RPMI8226 (cell line): Measurements from ENCODE around the gene GPR176.
A peak's percentile ranks its signal among the peaks of the same experiment; 100 is the strongest.
"Not testable (repeated sequence)": the region's sequence is repeated elsewhere in the genome, so short reads cannot be mapped to it uniquely, and the experiment has no call there.

Source experiments
- DNase-seq: peaks from one replicate; pipeline ENCODE4 v3.0.0-alpha.2; 2015

GPR176 gene

DNA sequence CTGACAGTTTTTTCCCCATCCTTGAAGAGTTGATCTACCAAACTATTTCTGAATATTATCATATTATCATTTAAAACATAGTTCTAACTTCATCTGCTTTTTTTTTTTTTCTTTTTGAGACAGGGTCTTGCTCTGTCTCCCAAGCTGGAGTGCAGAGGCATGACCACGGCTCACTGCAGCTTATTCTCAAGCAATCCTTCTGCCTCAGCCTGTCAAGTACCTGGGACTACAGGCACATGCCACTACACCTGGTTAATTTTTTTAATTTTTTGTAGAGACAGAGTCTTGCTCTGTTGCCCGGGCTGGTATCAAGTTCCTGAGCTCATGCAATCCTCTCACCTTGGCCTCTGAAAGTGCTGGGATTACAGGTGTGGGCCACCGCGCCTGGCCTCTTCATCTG lies 15.2 kb upstream of the GPR176 start:
- no peak for DNase-seq

DNA sequence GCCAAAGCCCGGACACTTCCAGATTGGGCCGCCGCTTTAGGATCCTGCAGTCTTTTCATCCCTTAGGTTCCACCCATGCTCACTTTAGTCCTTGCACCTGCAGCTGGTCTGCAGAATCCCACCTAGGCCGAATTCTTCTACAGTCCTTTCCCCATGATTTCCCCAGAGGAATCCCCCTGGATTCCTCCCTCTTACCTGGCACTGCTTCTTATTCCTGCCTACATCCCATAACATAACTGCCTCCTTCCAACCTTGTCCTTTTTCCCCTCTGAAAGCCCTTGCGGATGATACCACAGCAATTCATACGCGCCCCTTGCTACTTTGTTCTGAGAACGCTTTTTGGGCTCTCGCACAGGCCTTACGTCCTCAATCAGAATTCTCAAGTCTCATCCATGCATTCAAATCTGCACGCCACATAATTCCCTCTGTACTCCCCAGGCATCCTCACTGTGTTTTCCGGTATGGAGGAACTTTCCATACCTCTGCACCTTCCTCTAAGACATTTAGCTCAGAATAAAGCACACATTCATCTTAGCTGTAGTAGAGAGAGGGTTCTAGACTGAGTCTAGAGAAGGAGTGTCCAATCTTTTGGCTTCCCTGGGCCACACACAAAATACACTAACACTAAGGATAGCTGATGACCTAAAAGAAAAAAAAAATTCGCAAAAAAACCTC lies 14.5 kb upstream of the GPR176 start:
- DNase-seq = peak; percentile 43

- no peak for DNase-seq
Observed at GRCh38 chr15:39931615-39932014, 11.5 kb upstream of the GPR176 start.

- no peak for DNase-seq
Observed at GRCh38 chr15:39926526-39926925, 6.5 kb upstream of the GPR176 start.

DNA sequence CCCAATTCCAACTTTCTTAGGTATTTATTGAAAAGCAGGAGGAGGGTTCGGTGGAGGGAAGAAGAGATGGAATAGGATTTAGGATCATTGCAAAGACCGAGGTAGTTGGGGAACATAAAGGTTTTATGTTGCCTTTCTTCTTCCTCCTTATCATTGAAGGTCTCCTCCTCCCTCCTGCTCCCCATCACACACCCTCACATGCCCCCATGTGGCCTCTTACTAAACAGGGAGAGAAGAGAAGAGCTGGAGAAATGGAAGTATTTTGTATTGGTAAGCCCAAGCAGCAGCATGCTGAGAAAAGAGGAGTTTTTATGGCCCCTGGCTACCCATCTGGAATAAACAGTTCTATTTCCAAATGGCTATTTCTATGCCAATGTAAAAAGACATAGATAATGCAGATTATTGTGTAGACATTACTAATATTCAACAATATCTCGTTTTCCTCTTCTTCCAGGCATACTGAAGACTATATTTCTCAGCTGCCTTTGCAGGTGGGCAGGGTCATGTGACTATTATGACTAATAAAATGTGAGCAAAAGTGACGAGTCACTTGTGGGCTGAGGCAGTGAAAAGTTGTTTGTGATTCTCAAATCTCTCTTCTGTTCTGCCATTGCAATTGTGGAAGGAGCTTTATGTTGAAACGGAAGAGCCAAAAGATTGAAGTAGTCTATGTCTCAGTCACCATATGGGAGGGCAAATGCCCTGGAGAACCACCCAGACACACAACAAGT lies 5.2 kb upstream of the GPR176 start:
- DNase-seq = no peak

GRCh38 chr15:39924437-39924836 lies 4.4 kb upstream of the GPR176 start:
- no peak for DNase-seq

DNA sequence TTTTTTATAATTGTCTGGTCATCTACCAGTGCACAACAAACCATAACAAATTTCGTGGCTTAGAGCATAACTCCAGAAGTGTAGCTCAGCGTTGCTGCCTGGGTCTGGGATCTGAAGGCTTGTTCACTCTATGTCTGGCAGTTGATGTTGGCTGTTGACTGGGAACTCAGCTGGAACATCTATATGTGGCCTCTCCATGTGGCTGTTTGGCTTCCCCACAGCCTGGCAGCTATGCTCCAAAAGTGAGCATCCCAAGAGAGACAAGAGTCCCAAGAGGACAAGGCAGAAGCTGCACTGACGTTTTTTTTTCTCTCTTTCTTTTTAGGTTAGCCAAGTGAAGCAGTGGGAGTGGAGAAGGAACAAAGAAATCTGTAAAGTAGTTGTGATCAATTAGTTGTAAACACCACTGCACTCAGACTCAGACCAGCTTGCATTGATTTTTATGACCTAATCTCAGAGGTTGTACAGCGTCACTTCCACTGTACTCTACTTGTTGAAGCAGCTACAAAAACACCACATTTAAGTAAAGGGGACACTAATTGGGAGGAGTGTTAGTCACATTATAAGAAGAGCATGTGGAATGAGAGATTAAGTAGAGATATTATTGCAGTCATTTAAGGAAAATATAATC lies 2.5 kb upstream of the GPR176 start:
- DNase-seq = no peak

GRCh38 chr15:39921274-39921638 lies 1.2 kb upstream of the GPR176 start:
- DNase-seq = no peak

- DNase-seq = peak; percentile 79
Observed at GRCh38 chr15:39920510-39921273, 626 bp upstream of the GPR176 start.

GRCh38 chr15:39919411-39919747 lies 687 bp downstream of the GPR176 start:
- no peak for DNase-seq

- no peak for DNase-seq
Observed at GRCh38 chr15:39918688-39919385, 1.2 kb downstream of the GPR176 start.

- DNase-seq = no peak
Observed at GRCh38 chr15:39914977-39915376, 5.1 kb downstream of the GPR176 start.

- no peak for DNase-seq
Observed at GRCh38 chr15:39909007-39909406, 11.1 kb downstream of the GPR176 start.

GRCh38 chr15:39908186-39908585 lies 11.9 kb downstream of the GPR176 start:
- no peak for DNase-seq

DNA sequence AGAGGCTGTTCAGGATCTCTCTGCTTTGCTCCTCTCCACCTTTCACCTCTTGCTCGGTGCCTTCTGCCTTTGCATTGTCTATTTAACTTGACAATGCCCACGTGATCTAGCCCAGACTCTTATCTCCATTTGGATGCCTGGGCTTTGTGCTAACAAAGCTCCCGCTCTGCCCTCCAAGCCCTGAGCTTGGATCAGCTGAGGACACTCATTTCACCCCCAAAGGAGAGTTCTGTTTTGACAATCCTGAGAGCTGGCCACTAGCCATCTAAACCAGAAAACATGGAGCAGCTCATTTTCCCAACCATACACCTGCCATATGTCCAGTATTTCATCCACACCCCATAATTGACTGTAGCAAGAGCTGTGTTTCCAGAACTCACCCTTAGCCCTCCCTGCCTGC lies 12.8 kb downstream of the GPR176 start:
- no peak for DNase-seq

DNA sequence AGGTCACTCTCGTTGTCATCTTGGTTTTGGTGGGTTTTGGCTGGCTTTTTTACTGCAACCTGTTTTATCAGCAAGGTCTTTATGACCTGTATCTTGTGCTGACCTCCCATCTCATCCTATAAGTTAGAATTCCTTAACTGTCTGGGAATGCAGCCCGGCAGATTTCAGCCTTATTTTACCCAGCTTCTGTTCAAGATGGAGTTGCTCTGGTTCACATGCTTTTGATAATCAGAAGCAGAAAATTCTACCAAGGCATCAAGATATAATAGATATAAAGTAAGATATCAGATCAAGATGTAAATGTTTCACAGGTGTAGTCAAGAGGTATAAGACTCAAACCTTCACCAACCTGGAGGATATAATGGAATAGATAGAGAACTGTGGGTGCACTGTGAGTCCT lies 16.0 kb downstream of the GPR176 start:
- no peak for DNase-seq

DNA sequence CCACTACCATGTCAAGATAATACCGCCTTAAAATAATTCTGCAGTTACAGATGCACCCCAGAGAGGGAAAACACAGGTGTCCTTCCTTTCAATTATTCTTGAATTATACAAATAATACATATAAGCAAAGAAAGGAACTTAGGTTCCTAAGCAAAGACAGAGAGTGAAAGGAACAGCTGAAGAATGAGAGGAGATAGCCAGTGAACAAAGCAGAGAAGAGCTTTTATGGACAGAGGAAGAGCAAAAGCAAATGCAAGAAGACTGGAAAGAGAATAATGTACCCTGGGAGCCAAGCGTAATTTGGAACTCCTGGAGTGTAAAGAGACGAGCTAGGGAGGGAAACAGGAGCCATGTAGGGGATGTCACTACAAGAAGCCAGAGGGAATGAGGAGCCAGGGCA lies 21.7 kb downstream of the GPR176 start:
- DNase-seq = no peak

- DNase-seq = no peak
Observed at GRCh38 chr15:39896846-39897245, 23.2 kb downstream of the GPR176 start.

GRCh38 chr15:39896101-39896500 lies 24.0 kb downstream of the GPR176 start:
- DNase-seq = no peak

DNA sequence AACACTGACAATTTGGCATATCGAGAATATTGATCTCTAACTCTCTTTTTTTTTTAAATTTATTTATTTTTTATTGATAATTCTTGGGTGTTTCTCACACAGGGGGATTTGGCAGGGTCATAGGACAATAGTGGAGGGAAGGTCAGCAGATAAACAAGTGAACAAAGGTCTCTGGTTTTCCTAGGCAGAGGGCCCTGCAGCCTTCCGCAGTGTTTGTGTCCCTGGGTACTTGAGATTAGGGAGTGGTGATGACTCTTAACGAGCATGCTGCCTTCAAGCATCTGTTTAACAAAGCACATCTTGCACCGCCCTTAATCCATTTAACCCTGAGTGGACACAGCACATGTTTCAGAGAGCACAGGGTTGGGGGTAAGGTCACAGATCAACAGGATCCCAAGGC lies 27.0 kb downstream of the GPR176 start:
- not testable (repeated sequence) for DNase-seq

GRCh38 chr15:39892418-39892817 lies 27.6 kb downstream of the GPR176 start:
- no peak for DNase-seq

- DNase-seq = no peak
Observed at GRCh38 chr15:39890621-39891020, 29.4 kb downstream of the GPR176 start.

DNA sequence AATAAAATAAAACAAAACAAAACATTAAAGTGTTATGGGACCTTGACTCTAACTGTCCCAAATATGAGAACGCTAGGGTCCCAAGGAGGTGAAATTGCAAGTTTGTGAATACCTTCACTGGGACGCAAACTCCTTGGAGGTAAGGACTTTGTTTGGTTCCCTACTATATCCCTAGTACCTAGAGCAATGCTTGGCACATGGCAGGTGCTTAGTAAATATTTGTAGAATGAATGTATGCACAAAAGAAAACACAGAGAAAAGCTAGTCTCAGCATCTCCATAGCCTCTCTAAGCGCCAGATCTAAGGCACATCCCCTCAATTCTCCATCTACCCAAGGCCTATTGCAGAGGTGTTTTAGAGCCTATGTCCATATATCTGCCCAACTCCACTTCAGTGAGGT lies 30.5 kb downstream of the GPR176 start:
- DNase-seq = no peak
